GM19395 (cell line): ENCODE data around the gene ZFHX3.
A peak's percentile ranks its signal among the peaks of the same experiment; 100 is the strongest.

ENCODE experiments used
- ATAC-seq: cut with Tn5 transposase; IDR thresholded peaks from one replicate; pipeline ENCODE4 v1.9.1; 2021; ENCODE audit warnings: mild to moderate bottlenecking, moderate library complexity; ENCODE audit not compliant: unreplicated experiment

Gene ZFHX3

GRCh38 chr16:72838951-72839350 lies 209.0 kb downstream of the ZFHX3 start:
- ATAC-seq = no peak

GRCh38 chr16:72838586-72838910 lies 209.4 kb downstream of the ZFHX3 start:
- no peak for ATAC-seq

- no peak for ATAC-seq
Measured at GRCh38 chr16:72837846-72838585, 209.9 kb downstream of the ZFHX3 start.

GRCh38 chr16:72836985-72837384 lies 210.9 kb downstream of the ZFHX3 start:
- no peak for ATAC-seq

- no peak for ATAC-seq
Measured at GRCh38 chr16:72836181-72836580, 211.7 kb downstream of the ZFHX3 start.

GRCh38 chr16:72835086-72835485 lies 212.8 kb downstream of the ZFHX3 start:
- ATAC-seq = no peak

- no peak for ATAC-seq
Measured at GRCh38 chr16:72834499-72834898, 213.4 kb downstream of the ZFHX3 start.

- ATAC-seq = no peak
Measured at GRCh38 chr16:72833969-72834368, 214.0 kb downstream of the ZFHX3 start.

GRCh38 chr16:72833482-72833881 lies 214.4 kb downstream of the ZFHX3 start:
- no peak for ATAC-seq

GRCh38 chr16:72832621-72833248 lies 215.2 kb downstream of the ZFHX3 start:
- peak; percentile 69 for ATAC-seq

DNA sequence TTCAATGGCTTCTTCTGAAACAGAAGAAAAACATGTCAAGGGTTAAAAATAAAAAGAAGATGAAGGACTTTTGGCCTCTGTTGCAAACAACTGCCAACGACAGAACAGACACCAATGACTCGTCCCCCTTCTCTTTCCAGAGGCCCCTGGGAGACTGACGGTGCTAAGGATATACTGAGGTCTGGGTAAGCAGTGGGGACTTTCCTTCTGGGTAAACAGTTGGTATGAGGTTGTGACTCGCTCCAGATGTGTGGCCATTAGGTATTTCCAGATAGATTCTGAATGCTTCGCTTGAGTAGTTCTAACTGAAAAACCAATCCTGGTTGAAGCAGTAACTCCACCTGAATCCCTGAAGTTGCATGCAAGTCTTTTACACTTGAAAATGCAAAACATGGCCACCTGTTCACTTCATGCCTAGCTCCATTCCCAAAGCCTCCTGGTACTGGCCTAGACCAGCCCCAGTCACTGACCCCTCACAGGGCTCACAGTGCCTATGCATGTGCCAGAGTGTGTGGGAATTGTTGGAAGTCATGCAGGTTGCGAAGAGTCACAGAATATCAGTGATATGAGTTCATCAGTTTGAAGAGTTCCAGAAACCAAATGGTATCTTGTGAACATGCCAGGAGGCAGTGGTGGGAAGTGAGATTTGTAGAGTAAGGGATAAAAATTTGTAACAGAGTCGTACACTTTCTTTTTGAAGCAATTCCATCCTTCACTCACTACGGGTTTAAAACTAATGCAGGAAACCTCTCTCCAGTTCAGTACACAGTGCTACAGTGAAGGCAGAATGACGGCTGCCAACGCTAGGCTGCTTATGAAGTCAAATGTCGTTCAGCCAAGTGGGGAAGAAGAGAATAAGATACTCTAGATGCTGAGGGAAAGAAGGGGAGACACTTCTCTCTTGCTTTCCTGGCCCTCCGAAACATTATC lies 217.8 kb downstream of the ZFHX3 start:
- ATAC-seq = no peak

- no peak for ATAC-seq
Measured at GRCh38 chr16:72827866-72828265, 220.1 kb downstream of the ZFHX3 start.

DNA sequence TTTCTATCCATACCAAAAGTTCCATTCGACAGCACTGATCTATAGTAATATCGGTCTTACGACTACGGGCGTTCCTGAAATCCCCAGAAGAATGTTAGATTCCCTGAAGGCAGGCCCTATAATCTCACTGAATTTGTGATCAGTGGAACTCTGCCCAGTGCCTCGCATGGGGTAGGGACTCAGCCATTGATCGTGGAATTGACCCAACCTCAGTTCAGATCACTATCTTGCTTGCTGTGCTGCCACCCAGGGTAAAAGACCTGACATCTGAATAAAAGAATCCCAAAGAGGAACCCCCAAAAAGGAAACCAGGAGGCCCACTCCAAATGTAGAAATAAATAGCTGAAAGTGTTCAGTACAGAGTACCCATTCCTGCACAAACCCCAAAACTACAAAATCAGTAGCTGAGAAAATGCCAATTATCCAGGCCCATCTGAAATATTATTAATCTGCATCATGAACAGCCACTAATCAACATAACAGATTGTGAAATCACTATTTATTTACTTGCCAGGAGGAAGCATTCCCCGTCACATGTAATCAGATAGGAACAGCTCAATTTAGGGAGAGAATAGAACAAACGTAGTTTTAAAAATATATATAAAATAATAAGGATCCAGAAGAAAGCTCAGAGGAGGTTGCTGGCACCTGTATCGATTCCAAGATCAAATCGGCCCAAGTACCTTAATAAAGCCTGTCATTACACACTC lies 221.9 kb downstream of the ZFHX3 start:
- ATAC-seq = no peak

- no peak for ATAC-seq
Measured at GRCh38 chr16:72824761-72825160, 223.2 kb downstream of the ZFHX3 start.

- no peak for ATAC-seq
Measured at GRCh38 chr16:72824027-72824426, 223.9 kb downstream of the ZFHX3 start.

DNA sequence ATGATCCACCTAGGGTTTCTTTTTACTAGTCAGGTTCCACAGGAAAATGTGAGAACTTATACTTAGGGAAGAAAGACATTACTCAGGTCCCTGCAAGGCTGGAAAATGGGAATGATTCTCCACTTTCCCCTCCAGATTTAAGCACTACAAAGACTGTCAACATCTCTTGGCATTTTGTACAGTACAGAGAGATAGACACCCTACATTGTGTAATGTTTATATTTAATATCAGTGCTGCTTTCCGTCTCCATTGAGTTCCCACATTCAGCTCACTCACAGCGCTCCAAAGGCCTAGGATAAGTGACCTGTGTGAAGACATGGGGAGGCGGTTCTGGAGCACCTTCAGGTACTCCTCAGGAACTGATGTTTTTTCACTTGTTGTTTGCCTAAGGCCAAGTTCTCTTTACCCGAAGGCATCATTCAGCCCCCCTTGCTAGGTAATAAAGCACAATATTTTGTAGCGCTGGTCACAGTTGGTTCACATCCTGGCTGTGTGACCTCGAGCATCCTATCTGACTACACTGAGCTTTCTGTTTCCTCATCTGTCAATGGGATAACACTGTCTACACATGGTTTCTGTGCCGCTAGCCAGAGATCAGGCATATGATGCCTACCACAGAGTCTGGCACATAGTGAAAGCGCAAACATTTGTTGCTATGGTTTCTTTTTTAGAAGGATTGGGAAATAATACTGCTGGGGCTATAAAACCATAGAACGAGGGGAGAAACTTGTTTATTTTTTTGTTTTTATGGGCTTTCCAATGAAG lies 226.6 kb downstream of the ZFHX3 start:
- no peak for ATAC-seq

DNA sequence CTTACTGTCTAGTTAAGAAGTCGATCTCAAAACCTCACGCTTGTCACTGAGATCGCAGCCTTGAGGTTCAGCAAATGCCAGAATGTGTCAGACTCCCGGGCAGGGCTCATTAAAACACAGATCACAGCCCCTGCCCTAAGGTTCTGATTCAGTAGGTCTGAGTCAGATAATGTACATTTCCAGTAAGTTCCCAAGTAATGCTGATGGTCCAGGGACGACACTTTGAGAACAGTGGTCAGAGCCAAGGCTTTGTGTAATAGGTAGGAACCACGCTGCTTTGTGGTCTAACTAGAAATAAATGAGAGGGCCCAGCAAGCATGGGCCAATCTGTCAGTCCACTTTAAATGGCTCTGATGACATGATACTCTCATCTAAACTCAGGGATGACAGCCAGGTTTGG lies 228.6 kb downstream of the ZFHX3 start:
- no peak for ATAC-seq

DNA sequence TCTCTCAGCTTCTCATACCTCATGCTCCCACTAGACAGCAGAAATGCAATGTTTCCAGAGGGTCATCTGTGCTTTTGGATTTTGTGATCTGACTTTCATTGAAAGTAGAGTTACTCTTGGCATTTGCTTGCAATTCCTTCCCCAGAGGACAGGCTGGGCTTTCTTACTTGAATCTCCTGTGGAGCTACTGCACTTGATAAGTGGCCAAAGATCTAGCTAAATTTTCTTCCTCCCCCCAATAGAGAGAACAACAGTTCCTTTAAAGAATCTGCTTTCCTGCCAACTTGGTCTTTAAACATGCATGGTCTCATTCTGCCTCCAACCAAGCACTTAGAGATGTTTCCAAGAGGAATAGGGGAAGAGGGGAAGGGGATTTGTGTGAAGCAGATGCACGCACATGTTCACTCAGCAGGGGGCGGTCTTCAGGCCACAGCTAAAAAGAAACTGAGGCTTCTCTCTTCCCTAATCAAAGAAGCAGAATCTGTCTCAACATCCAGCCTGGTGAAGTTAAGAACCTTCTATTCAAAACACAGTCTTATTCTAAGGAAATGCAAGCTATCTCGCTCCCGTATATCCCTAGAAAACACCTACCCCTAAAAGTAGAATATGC lies 229.6 kb downstream of the ZFHX3 start:
- no peak for ATAC-seq

DNA sequence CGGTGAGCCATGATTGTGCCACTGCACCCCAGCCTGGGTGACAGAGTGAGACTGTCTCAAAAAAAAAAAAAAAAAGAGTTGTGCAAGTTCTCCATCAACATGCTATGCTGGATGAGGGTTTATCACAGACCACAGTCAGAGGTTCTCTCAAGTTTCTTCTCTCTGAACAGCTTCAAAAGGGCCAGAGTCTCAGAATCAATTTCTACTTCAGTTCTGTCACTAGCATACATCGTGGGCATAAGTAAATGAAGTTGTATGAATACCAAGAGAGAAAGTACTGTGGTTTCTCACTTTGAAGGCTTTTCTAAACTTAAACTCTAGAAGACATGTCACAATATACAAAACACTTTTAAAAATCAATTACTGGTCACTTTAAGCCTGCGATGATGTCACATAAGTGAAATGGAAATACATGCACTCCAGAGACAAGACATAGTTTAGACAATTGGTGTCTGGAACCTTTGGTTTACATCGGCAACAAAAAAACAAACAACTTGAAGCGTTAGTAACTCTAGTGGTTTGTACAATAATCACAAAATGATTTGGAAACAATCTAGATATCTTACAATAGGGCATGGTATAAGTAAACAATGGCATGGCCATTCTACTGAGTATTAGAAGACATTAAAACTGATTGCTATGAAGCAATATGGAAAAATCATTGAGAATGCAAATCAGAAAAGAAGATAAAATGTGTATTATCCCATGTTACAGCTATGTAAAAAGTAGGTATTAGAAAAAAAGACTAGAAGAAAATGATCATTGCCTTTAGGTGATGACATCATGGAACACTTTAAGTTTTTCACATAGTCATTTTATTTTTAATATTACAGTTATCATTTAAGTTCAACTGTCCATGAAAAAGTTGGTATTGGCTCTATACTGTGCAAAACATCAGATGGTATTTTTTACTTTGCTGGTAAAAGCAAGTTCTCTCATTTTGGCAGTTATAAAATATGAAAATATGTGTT lies 232.3 kb downstream of the ZFHX3 start:
- ATAC-seq = peak; percentile 87
